Fibroblast of the conjunctiva (primary cell): ENCODE results near the gene REPS2.
"Not testable (repeated sequence)": the region's sequence is repeated elsewhere in the genome, so short reads cannot be mapped to it uniquely, and the experiment has no call there.

ENCODE experiments used
- DNase-seq: peaks from one replicate; pipeline ENCODE4 v3.0.0-alpha.2; 2010; ENCODE audit warnings: low read depth

The REPS2 gene

DNA sequence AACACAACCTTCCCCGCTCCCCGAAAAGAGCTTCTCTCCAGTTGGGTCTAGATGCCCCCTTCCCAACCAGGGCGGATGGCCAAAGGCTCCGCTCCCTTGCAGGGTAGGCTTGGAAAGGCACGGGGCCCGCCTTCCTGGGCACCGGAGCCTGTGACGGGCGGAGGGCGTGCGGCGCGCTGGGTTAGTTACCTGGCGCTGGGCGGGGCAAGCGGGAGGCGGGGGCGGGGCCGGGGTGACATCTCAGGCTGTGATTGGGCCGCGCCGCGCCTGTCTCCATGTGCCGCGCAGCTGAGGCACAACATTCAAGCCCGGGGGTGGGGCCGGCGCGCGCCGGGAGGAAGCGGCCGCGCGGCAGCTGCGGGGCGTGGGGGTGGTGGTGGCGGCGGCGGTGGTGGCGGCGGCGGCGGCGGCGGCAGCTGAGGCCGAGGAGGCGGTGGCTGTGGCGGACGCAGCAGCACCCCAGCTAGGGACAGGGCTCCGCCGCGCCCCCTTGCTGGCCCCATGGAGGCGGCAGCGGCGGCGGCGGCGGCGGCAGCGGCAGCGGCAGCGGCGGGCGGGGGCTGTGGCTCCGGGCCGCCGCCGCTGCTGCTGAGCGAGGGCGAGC, at the start of gene REPS2:
REPS2 (plus strand) TSS at position 298 of the 604 bp plus-strand sequence; CDS start at position 502, 204 bp downstream.
- no peak for DNase-seq

- no peak for DNase-seq
Observed at GRCh38 chrX:16897445-16897844, 49.0 kb upstream of the REPS2 start.

DNA sequence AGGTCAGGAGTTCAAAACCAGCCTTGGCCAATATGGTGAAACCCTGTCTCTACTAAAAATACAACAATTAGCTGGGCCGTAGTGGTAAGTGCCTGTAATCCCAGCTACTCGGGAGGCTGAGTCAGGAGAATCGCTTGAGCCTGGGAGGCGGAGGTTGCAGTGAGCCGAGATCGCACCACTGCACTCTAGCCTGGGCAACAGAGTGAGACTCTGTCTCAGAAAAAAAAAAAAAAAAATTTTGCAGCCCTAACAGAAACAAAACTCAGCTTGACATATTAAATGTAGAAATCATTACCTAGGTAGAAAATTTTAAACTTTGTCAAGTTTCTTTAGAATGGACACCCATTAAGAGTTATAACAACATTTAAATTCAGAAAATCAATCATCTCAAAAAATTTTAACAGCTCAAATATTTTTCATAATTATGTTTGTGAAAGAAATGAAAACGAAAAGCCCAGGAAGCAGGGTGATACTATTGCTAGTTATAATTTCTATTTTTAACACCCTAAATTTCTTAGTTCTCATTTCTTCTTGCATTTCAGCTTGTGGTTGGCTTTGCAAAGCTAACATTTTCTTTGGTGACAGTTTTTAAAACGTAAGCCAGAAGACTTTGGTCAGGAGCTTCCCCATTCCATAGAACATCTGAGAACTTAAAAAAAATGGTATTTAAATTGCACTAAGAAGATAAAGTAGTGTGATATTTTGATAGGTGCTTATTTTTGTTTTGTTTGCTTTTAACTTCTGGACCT, 43.0 kb upstream of the REPS2 start:
- DNase-seq: no peak

- no peak for DNase-seq
Observed at GRCh38 chrX:16910376-16910775, 36.1 kb upstream of the REPS2 start.

DNA sequence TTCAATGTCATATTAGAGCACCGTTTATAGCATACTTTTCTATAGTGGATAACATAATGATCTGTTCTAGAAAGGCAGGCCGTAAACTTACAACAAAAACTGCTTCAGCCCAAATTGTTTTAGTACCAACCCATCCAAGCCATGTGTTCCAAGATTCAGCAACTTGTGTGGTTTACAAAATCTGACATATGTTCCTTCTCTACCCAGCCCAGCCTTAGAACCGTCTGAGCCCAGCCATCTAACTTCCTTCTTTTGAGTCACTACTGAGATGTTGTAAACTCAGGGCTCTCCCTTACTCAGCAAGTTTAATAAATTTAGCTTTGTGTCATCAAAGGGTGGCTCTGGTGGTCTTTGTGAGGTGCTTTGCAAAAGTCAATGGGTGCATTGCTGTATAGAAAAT, 32.4 kb upstream of the REPS2 start:
- no peak for DNase-seq

GRCh38 chrX:16916561-16916960, 29.9 kb upstream of the REPS2 start:
- no peak for DNase-seq

- no peak for DNase-seq
Observed at GRCh38 chrX:16917120-16917519, 29.3 kb upstream of the REPS2 start.

DNA sequence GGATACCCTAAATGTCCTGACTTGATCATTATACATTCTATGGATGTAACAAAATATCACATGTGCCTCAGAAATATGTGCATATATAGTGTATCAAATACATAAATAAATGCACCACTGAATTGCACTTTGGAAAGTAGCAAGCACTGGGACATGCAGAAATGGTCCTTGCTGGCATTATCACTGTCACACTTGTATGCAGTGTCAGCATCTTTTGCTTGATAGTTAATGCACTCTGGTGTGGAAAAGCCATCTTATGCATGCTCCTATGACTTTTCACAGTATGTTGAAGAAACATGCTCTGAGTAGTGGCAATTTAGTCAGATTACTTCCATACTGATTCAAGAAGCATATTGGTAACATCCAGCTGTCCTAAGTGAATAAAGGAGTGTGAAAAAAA, 27.5 kb upstream of the REPS2 start:
- DNase-seq: no peak

- DNase-seq: no peak
Observed at GRCh38 chrX:16920075-16920474, 26.4 kb upstream of the REPS2 start.

- DNase-seq: no peak
Observed at GRCh38 chrX:16923157-16923556, 23.3 kb upstream of the REPS2 start.

- no peak for DNase-seq
Observed at GRCh38 chrX:16924631-16925480, 21.6 kb upstream of the REPS2 start.

- no peak for DNase-seq
Observed at GRCh38 chrX:16930392-16930791, 16.1 kb upstream of the REPS2 start.

GRCh38 chrX:16931371-16931770, 15.1 kb upstream of the REPS2 start:
- no peak for DNase-seq

DNA sequence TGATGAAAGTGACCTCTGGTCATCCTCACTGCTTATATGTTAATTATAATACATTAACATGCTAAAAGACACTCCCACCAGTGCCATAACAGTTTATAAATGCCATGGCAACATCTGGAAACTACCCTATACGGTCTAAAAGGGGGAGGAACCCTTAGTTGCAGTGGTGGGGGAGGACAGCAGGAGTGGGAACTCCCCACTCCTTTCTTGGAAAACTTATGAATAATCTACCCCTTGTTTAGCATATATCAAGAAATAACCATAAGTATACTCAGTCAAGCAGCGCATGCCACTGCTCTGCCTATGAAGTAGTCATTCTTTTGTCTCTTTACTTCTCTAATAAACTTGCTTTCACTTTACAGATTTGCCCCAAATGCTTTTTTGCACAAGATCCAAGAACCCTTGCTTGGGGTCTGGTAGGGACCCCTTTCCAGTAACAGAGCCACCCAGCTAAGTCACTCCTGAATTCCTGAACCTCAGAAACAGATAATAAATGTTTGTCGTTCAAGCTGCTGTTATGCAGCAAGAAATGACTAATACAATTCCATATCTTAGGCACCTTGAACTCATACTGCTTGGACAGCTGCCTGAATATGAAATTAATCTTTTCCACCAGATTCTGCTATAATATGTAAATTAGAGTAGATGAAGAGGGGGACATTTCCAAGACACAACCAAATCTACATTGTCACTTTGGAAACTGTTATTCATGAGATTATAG, 14.4 kb upstream of the REPS2 start:
- DNase-seq: no peak

DNA sequence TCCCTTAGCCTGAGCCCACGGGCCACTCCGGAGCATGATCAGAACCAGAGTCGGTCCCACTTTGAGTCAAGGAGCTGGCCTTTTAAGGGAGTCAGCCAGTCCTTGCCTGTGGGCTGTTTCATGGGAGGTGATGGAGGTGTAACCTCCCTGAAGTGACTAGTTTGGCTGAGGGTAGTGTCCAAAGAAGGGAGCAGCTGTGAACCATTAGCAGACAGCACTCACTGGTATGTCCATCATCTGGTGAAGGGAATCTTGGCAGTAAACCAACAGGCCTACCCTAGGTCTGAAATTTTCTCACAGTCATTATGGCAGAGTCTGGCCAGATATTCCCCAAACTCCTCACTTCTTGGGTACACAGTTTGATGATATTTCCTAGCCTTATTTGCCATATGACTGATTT, 12.3 kb upstream of the REPS2 start:
- no peak for DNase-seq

DNA sequence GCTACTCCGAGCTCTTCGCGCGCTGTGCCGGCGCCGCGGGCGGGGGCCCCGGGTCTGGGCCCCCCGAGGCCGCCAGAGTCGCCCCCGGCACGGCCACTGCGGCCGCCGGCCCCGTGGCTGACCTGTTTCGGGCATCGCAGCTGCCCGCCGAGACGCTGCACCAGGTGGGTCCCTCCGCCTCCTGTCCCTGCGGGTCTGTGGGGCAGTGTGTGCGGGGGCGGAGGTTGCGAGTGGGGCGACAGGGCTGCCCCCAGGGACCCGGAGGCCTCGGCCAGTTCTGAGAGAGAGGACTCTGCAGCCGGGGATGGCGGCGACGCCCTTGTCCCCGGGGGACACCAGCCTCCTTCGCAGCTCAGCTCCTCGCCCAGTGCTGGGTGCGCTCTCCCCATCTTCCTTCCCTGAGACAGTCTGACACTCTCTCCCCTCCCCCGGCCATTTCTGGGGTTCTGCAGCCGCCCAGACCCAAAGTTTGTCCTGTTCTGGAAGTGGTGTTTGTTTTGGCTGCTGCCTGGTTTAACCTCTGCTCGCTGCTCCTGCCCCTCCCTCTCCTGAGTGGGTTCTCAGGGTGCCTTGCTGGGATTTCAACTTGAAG, 609 bp downstream of the REPS2 start:
- no peak for DNase-seq

DNA sequence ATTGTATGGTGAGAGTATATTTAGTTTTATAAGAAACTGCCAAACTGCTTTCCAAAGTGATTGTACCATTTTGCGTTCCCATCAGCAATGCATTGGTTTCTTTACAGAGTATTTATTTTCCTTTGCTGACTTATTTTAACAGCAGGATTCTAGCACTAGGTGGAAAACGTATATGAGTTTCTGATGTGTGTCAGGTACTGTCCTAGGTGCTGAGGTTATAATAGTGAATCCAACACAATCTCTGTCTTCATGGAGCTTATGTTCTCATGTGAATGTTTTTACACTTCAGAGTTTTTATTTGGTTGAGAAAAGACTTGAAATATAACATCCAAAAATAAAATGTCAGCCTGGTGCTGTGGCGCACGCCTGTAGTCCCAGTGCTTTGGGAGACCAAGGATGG, 4.0 kb downstream of the REPS2 start:
- DNase-seq: no peak

- DNase-seq: no peak
Observed at GRCh38 chrX:16953606-16954211, 7.3 kb downstream of the REPS2 start.

GRCh38 chrX:16957751-16958150, 11.3 kb downstream of the REPS2 start:
- DNase-seq: no peak

DNA sequence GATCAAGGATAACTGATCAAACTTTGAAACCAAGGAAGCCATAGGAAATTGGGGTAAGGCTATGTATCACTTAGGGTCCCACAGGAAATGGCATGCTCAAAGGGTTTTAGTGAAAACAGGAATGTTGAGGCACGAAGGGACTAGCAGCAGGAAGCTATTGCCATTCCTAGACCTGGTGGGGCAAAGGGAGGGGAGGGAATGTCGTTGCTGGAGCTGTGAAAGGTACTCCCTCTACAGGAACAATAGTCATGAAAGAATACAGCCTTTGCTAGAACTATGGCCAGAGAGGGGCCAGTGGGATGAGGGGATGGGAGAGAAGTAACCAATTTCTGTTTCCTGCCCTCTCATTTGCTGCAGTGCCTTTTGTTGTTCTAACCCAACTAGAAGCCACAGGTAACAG, 11.9 kb downstream of the REPS2 start:
- DNase-seq: no peak

DNA sequence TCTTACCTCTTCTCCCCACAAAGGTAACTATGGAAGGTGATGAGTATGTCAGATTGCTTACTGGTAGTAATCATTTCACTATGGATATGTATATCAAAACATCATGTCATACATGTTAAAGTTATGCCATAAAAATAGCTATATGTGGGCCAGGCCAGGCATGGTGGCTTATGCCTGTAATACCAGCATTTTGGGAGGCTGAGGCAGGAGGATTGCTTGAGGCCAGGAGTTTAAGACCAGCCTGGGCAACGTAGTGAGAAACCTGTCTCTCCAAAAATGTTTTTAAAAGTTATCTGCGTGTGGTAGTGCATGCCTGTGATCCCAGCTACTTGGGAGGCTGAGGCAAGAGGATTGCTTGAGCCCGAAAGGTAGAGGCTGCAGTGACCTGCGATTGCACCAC, 16.2 kb downstream of the REPS2 start:
- not testable (repeated sequence) for DNase-seq

GRCh38 chrX:16963216-16963615, 16.8 kb downstream of the REPS2 start:
- no peak for DNase-seq
